Measurements from ENCODE around the gene CLIP3.
"Not testable (repeated sequence)": the region's sequence is repeated elsewhere in the genome, so short reads cannot be mapped to it uniquely, and the experiment has no call there.

The CLIP3 gene

DNA sequence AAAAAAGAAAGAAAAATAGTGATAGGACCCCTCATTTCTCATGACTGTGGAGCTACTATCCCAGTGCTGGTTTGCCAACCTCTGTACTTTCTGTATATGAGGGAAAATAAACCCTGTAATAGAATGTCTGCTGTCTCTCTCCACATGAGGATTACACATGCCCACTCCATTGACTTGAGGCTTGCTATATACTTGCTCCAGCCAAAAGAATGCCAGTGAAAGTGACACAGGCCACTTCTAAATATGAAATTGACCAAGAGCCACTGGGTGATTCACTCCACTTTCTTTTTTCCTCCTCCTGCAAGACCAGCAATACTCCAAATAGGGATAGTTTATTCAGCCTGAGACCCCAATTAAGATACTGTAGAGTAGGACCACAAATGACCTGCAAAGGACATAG, 15.2 kb upstream of the CLIP3 start:
- DNase-seq (ENCODE audit: low read depth in 1 of 2, low spot score in 1 of 2) = no peak

DNA sequence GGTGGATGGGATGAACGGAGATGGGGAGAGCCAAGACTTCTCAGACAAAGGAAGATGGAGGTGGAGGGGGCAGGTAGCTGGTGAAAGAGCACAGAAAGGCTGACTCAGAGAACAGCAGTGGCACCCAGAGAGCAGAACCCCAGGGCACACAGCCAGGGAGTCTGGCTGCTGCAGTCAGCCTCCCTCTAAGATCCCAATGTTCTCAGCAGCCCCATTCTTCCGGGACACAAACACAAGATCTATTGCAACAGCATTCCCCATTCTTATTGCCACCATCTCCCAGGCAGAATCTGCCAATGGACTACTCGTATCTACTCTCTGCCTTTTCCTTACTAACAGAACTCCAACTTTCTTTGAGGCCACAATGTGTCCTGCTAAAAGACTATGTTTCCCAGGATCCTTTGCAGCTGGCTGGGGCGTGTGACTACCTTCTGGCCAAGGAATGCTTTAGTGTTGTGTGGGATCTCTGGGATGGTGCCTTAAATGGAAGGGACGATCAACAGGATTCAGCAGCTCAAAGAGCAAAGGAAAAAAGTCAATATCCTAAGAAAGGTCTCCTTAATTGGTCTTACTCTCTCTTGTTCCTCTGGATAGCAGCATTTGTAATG, 13.9 kb upstream of the CLIP3 start:
- DNase-seq (ENCODE audit: low read depth in 1 of 2, low spot score in 1 of 2) = no peak

DNA sequence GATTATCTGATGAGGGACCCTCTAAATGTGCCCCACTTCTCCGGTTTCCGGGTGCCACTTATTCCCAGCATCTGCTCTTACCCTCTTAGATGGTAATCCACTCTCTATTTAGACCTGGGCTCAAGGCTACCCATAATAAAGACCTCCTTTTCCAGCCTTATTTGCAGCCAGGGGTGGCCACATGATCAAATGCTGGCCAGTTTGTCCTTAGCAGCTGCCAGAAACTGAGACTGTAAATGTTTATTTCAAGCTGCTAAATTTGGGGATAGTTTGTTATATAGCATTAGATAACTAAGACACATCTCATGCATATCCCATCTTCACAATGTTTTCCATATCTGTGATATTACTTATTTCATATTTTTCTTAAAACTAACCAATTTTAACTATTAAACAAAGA, 11.3 kb upstream of the CLIP3 start:
- DNase-seq (ENCODE audit: low read depth in 1 of 2, low spot score in 1 of 2) = no peak

DNA sequence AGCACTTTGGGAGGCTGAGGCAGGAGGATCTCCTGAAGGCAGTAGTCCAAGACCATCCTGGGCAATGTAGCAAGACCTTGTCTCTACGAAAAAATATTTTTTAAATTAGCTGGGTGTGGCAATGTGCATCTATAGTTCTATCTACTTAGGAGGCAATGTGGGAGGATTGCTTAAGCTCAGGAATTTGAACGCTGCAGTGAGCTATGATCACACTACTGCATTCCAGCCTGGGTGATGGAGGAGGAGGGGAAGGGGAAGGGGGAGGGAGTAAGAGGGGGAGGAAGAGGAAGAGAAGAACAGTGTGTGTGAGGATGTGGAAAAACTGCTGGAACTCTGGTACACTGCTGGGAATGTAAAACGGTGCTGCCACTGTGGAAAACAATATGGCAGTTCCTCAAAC, 9.2 kb upstream of the CLIP3 start:
- DNase-seq (ENCODE audit: low read depth in 1 of 2, low spot score in 1 of 2) = no peak

DNA sequence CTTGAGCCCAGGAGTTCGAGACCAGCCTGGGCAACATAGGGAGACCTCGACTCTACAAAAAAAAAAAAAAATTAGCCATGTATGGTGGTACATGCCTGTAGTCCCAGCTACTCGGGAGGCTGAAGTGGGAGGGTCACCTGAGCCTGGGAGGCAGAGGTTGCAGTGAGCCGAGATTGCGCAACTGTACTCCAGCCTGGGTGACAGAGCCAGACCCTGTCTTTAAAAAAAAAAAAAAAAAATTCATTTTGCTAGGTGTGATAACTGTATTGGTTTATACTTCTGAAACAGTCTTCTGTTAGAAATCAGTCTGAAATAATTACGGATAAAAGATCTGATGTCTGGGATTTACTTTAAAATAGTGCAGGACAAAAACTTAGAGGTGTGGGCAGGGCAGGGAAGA, 8.4 kb upstream of the CLIP3 start:
- DNase-seq (ENCODE audit: low read depth in 1 of 2, low spot score in 1 of 2) = not testable (repeated sequence)

DNA sequence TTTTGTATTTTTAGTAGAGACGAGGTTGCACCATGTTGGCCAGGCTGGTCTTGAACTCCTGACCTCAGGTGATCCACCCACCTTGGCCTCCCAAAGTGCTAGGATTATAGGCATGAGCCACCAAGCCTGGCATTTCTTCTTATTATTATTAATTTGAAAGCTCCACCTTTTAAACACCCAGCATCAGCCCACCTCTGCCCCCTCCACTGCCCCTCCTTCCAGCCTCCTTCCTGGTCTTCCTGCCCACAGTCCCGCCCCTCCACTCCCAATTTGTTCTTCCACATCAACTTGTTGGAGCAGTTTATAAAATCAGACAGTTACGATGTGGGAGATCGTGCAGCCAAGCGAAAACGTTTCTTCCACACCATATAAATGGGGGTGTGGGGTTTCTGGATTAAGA, 7.8 kb upstream of the CLIP3 start:
- DNase-seq (ENCODE audit: low read depth in 1 of 2, low spot score in 1 of 2) = no peak

DNA sequence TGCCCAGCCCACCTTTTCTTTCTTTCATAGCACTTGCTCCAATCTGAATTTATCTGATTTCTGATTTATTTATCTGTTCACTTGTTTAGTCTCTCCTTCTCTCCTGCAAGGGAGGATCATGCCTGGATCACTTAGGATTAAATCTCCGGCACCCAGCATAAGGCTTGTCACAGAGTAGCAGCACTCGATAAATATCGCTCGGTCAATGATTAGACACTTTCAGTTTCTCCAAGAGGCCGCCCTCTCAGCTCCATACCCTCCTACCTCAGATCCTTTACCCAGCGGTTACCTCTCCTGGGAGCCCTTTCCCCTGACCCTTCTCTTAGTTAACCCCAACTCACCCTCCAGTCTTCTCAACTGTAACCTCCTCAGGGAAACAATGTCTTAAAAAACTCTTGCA, 1.4 kb downstream of the CLIP3 start:
- DNase-seq (ENCODE audit: low read depth in 1 of 2, low spot score in 1 of 2) = no peak

DNA sequence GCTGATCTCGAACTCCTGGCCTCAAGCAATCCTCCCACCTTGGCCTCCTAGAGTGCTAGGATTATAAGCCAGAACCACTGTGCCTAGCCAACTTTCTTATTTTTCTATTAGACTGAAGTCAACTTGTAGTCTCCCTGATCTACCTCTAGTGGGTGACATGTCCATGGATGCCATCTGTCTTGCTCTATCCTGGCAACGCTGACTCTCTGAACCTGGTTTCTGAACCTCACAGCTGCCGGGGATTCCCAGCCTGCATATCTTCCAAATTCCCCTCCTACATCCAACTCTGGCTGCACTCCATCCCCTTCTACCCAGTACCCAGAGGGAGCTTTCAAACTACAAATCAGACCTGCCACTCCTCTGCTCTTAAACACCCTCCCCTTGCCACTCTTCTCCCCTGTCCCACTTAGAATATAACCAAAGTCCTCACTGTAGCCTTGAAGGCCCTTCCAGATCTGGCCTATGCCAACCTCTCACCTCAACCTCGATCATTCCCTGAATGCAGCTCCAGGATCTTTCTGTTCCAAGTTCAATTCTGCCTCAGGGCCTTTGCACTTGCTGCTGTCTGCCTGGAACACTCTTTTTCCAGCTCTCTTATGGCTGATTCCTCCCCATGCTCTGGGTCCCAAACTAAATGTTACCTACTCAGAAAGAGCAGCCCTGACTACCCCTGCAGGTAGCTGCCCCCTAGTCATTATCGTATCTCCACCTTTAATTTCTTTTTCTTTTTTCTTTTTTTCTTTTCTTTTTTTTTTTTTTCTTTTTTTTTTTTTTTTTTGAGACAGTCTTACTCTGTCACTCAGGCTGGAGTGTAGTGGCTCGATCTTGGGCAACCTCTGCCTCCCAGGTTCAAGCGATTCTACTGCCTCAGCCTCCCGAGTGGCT, 2.2 kb downstream of the CLIP3 start:
- no peak for DNase-seq (ENCODE audit: low read depth in 1 of 2, low spot score in 1 of 2)

DNA sequence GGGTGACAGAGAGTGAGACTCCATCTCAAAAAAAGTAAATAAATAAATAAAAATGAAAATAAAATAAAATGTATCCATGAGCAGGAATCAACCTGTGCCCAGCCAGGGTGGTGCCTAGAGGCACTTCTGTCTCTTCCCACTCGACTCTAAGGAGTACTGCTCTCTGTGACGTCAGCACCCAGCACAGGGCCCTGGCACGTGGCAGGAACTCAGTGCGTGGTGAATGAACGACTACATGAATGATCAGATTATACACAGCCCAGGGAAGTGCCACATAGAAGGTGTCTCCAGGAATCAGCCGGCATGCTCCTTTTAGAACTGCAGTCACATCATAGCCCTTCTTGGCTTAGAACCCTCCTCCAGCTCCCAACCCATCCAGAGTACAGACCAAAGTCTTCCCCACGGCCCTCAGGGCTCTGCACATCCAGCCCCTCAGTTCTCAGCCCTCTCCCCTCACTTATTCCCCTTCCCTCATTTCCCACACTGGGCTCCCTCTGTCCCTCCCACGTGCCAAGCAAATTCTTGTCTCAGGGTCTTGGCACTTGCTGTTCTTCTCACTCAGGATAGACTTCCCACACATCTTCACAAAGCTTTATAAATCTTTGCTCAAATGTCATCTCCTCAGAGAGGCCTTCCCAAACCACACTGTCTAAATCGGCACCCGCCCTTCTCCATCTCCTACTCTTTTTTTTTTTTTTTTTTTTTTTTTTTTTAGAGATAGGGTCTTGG, 4.2 kb downstream of the CLIP3 start:
- DNase-seq (ENCODE audit: low read depth in 1 of 2, low spot score in 1 of 2) = no peak

DNA sequence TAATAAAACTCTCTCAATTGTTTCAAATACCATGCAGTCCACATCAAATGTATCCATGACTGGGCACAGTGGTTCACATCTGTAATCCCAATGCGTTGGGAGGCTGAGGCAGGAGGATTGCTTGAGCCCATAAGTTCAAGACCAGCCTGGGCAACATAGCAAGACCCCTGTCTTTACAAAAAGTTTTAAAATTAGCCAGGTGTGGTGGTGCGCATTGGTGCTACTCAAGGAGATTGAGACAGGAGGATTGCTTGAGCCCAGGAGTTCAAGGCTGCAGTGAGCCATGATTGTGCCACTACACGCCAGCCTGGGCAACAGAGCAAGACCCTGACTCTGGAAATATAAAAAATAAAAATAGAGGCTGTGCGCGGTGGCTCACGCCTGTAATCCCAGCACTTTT, 5.0 kb downstream of the CLIP3 start:
- DNase-seq (ENCODE audit: low read depth in 1 of 2, low spot score in 1 of 2) = no peak

DNA sequence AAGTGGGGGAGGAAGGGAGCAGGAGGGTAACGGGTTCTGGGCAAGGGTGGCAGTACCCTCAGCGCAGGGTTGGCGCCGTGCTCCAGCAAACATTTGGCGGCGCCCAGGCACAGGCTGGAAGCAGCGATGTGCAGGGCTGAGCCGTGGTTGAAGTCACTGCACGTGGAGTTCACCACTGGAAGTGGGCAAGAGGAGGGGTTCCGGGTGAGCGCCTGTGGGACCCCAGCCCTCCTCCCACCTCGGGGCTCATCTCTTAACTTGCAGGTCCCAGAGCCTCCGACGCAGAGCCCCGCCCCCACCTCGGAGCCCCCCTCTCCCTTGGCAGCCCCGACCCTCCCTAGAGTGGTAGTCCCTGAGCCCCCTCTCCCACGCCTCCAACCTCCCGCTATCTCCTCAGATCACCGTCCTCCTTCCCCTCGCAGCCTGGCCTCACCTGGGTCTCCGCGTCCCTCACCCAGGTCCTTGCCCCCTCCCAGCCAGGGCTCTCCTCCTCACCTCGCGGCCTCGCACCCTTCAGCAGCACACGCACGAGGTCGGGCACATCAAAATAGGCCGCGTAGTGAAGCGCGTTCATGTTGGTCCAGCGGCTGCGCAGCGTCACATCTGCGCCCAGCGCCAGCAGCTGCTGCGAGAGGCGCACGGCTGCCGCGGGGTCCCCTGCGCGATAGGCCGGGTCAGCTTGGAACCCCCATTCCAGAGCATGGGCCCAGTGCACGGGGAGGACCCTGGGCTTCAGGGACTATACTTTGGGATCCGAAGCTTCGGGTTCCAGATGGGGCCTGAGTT, 6.4 kb downstream of the CLIP3 start:
- DNase-seq (ENCODE audit: low read depth in 1 of 2, low spot score in 1 of 2) = no peak

DNA sequence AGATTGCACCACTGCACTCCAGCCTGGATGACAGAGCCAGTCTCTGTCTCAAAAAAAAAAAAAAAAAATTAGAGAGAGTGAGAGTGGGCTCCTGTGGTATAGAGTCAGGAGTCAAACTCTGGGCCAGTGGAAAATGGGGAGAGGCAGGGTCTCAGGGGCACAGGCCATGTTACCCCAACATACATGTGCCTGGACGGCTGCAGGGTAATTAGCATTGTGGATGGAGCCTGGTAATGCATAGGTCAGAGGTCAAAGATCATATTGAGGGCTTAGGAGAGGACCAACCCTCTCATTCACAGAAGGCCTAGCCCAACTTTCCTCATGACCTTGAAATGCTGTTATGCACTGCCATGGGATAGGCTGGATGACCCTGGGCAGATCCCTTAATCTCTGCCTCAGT, 7.1 kb downstream of the CLIP3 start:
- no peak for DNase-seq (ENCODE audit: low read depth in 1 of 2, low spot score in 1 of 2)

DNA sequence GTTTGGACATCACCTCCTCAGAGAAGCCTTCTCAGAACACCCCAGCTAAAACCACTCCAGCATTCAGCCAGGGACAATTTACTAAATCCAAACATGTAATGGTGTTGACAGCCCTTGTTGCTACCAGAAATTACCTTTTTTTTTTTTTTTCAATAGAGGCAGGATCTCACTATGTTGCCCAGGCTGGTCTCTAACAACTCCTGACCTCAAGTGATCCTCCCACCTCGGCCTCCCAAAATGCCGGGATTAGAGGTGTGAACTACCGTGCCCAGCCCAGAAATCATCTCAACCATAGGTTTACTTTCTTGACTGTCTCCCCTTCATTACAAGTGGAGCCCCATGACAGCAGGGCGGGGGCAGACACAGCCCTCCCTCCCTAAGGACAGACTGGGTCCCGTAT, 9.2 kb downstream of the CLIP3 start:
- no peak for DNase-seq (ENCODE audit: low read depth in 1 of 2, low spot score in 1 of 2)

DNA sequence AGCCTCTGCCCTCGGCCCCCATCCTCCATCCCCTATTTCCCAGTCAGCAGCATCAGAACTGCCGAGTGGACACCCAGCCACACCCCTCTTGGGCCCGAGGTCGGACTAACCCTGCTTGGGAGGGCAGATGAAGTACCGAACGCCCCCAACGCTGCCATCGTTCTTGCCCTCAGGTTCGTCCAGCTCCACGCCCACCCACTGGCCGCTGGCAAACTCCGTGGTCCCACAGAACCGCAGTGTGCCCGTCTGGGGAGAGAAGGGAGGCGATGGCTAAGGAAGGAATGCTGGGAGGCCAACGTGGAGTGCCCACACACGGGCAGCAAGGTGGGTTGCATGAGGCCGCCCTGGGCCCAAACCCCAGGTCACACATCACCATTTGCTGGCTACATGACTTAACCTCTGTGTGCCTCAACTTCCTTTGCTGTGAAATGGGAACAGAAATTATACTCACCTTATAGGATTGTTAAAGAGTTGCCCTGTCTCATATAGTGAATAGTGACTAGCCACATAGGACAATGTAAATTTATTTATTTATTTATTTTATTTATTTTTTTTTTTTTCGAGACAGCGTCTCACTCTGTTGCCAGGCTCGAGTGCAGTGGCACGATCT, 13.5 kb downstream of the CLIP3 start:
- DNase-seq (ENCODE audit: low read depth in 1 of 2, low spot score in 1 of 2) = no peak

DNA sequence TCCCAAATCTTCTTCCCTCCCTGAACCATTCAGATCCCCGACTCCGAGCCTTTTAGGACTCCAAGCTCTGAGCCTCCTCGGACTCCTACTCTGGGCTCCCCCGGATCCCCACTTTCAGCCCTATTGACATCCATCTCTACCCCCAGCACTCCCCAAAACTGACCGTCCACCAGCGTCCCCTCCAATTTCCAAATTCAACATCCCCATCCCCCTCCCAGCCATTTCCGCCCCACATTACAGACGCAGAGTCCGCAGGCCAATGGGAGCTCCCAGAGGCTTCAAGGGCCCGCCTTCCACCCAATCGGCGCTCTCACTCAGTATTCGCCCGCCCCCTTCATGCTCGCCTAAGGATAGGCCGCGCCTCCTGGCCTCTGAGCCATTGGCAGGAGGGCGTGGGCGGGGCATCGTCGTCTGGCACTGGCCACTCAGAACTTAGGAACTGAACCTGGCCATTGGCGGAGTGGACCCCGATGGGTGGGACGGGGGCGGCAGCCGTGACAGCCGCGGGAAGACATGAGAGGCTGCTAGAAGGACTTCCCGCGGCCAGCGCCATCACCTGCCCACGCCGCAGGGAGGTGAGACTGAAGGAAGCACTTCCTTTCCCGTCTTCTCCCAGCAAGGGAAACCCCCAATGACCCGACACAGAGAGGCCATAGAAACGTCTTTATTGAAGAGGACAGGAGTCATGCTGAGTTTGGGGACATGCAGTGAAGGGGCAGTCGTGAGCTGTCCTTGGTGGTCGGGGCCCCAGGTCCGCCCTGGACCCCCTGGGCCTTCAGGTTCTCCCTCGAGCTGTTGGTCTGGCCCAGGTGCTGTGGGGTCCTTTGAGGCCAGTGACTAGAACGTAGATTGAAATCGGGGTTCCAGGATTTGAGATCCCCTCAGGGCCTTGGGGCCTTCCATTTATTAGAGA, 18.4 kb downstream of the CLIP3 start, which contains the start of gene ALKBH6:
Gene ALKBH6, minus strand, starts transcription at position 202 of the 913 bp plus-strand sequence. CDS start 816 bp downstream, outside the sequence.
- peak; percentile 98 to 99 for DNase-seq (ENCODE audit: low read depth in 1 of 2, low spot score in 1 of 2)

DNA sequence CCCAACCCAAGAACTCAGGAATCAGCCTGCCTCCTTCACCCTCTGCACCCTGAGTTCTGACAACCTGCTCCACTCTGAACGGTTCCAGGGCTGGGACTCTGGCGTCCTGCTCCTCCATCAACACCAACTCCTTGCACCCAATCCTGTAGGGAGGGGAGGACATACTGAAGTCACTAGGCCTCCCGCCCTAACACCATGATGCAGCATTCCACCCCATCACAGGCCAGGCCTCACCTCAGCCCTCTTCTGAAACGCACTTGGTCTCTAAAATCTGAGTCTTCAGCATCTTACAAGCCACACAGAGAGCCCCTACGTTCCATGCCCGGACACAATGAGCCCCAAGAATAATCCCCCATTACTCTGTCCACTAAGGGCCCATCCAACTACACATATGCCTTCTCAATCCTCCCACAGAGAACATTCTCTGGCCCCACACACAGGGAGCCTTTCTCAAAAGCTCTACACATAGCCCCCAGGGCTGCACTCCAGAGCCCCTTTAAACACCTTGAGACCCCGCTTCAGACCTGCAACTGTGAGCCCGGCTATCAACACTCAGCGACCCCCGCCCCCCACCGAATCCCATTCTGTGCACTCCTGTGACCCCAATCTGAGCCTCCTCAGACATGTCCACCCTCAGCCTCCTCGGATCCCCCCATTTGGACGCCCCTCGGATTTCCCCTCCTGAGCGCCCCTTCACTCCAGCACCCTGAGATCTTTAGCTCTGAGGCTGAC, 19.2 kb downstream of the CLIP3 start:
- DNase-seq (ENCODE audit: low read depth in 1 of 2, low spot score in 1 of 2) = no peak

DNA sequence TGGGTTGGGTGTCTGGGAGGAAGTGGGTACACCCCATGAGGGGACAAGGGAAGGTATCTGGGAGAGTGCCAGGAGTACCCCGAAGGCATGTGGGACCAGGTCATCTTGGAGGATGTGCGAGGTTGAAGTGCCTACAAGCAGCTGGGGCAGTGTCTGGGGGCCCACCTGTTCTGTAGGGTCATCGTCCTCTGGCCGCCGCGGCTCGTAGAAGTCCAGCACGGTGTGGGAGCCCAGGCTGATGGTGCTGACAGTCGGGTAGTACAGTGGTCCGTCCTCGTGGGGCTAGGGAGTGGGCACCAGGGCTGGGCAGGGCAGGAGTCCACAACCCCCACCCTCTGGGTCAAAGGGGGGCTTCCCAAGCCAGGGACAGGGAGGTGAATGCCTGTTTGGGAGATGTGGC, 22.3 kb downstream of the CLIP3 start:
- no peak for DNase-seq (ENCODE audit: low read depth in 1 of 2, low spot score in 1 of 2)

DNA sequence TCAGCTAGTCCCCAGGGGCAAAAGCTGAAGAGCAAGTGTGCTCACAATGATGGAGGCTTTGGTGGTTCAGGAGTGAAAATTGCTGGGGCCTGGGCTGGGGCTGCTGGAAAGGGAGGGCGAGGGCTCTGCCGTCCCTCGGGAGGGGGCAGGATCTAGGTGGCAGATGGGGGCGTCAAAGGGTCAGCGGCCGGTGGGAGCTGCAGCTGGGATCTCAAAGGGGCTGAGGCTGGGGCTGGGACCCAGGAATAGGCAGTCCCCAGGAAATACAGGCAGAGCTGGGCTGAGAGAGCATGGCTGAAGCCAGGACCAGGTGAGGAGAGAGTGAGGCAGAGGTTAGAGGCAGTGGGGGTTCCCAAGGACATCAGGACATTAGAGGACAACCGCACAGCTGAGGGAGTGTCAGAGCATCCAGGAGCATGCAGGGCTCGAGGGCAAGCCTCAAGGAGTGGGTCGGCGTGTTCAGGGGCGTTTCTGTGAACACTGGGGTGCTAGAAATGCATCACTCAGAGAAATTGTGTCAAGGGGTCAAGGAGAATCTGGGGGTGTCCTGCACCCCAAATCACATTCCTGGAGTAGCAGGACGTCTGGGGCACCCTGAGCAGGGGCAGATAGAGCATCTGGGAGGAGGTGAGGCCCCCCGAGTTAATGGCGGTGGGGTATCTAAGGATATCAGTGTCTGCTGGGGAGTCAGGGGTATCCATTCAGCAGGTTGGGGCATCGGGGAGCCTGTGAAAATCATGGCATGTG, 22.9 kb downstream of the CLIP3 start:
- no peak for DNase-seq (ENCODE audit: low read depth in 1 of 2, low spot score in 1 of 2)

Data from activated T-helper 1 cell treated with anti-CD3 and anti-CD28 coated beads, Interleukin-2, amount 50 U/mL, for 16 hours (primary cell).